ENCODE data around the gene MRPS34. TPM values are rescaled to one million over a fixed set of nuclear protein-coding genes. Genes with fewer than 3 reads are reported as not detected.
"Not testable (repeated sequence)": the region's sequence is repeated elsewhere in the genome, so short reads cannot be mapped to it uniquely, and the experiment has no call there.

Gene MRPS34
- 105 and 120 TPM in 2 replicates for total RNA-seq

DNA sequence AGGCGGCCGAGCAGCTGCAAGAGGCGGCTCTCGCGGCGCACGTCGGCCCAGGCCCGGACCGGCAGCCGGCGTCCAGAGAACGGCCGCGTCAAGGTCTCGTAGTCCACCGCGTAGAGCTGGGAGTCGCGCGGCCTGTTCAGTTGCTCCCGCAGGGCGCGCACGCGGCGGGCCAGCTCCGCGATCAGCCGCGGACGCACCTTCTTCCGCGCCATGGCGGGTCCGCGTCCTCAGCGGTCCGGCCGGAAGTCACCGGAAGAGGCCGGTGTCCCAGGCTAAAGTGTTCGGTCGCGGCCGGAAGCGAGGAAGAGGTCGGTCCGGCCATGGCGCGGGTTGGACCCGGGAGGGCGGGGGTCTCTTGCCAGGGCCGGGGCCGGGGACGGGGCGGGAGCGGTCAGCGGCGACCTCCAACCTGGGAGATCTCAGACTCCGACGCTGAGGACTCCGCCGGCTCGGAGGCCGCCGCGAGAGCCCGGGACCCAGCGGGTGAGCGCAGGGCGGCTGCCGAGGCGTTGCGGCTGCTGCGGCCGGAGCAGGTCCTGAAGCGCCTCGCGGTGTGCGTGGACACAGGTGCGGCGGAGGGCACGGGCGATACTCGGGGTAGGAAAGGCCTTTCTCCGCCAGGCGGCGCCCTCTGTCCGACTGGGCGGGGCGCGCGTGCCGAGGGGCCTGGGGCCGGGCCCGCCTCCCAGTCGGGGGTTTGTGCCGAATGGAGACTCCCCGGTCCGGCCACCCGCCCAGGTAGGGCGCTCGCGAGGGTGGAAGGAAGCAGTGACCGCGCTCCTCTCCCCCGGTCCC, at the start of gene MRPS34:
Gene MRPS34 (minus strand): TSS at position 227 of the 795 bp plus-strand sequence. CDS start 15 bp downstream, at position 212.
- no peak for DNase-seq (ENCODE audit: extremely low read depth, low read depth, low spot score)

DNA sequence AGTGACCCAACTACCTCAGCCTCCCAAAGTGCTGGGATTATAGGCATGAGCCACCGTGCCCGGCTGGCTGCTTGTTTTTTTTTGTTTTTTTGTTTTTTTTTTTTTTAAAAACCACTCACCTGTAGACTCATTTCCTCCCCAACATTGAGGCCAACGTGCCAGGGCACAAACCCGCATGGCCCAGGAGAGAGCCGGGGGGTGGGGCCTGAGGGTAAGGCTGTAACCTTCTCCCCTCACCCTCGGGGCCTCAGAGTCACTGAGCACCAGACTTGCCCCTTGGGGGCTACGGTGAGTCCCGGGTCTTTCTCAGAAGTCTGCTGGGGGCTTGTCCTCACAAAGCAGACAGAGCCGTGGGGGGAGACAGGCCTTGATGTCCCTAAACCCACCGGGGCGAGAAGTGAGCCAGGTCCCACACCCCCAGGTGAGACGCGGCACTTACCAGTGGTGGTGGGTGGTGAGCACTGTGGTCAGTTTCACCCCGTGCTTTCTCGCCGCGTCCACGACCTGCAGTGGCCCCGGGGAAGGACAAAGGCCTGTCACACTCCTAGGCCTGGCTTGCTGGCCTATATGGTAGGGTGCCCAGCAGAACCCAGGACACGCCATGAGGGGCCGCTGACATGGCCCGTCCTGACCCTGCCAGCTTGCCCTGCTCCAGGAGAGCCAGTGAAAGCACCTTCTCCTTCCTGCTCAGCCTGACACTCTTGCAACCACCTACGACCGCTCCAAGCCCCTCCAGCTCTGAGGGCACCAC, 49.1 kb upstream of the MRPS34 start:
- no peak for DNase-seq (ENCODE audit: extremely low read depth, low read depth, low spot score)

DNA sequence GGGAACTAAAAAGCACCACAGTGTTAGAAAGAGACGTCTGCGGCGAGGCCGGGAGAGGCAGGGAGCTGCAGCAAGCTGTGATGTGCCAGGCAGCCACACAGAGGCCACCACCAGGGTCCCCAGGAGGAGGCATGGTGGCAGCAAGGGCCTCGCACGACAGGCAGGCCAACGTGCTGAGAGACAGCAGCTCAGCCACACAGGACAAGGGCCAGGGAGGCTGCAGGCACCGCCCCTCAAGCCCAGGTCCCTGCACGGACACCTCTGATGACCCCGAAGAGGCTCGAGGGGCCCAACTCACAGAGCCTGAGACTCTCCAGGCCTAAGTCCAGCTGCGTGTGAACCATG, 48.0 kb upstream of the MRPS34 start:
- DNase-seq (ENCODE audit: extremely low read depth, low read depth, low spot score): no peak

DNA sequence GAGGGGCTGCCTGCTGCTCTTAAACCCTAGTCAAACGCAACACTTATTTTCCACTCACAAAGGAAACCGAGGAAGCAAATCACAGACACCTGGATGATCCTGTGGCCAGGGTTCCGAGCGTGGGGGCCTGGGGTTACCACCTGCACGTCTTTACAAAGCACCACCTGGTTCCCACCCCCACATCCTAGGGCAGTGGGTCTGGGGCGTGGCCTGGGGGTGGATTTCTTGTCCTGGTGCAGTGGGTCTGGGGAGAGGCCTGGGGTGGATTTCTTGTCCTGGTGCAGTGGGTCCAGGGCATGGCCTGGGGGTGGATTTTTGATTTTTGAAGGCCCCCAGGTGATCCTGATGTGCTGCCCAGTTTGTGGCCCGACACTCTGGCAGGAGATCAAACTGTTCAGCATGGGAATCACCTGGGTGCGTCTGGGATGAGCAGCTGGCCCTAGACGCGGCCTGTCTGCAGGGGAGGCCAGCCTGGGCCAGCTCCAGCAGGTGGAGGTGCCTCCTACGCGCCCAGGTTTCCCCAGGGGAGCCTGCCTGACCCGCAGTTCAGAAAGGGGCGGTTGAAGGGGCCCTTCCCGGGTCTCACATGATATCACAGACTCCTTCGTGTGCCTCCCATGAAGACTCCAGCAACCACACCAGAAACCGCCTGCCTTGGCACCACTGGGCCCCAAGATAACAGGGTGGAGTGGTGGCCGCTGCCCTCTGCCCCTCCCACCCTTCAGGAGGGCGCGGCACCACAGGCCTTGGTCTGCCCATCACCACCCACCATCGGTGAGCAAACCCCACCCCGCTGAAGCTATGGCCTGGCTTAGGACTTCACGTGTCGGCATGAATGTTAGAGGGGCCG, 47.4 kb upstream of the MRPS34 start:
- no peak for DNase-seq (ENCODE audit: extremely low read depth, low read depth, low spot score)

DNA sequence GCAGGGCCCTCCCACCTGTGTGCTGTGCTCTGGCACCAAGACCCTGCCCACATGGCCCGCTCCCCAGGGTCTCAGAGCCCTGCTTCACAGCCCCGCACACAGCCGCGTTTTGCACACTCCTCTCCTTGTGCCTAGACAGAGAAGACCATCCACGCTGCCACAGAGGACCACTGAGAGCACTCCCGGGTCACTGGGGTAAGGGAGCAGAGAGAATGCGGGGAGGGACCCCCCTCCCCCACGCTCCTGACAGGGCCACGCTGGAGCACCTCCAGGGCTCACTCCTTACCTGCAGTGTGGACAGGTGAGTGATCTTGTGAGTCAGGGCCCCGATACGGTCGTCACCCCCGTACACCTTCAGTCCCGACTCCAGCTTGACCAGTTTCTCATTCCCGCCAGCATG, 46.7 kb upstream of the MRPS34 start:
- DNase-seq (ENCODE audit: extremely low read depth, low read depth, low spot score): no peak

DNA sequence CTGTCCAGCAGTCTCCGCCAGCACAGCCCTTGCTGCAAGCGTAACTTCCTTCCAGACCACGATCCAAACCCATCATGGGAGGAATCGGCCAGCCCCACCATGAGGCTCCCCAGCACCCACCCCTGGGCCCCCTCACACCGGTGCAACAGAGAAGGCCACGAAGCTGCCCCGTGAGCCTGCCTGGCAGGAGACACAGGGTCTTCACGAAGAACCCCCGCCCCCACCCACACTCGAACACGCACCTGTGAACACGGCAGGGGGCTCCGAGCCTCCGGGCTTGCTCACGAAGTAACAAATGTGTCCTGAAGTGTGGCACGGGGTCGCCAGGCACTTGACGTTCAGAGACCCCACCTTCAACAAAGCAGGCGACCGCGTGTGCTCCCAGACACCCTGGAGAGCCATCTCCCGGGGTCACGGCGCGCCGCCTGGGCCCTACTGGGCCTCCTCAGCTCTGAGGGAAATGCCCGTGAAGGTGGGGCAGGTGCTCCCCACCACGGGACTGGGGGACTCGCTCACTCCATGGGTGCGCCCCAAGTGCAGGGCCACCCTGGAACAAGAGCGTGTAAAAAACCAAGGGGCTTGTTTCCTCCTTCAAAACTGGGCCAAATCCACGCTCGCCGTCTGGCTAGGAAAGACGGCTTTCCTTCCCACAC, 46.1 kb upstream of the MRPS34 start:
- DNase-seq (ENCODE audit: extremely low read depth, low read depth, low spot score): no peak

DNA sequence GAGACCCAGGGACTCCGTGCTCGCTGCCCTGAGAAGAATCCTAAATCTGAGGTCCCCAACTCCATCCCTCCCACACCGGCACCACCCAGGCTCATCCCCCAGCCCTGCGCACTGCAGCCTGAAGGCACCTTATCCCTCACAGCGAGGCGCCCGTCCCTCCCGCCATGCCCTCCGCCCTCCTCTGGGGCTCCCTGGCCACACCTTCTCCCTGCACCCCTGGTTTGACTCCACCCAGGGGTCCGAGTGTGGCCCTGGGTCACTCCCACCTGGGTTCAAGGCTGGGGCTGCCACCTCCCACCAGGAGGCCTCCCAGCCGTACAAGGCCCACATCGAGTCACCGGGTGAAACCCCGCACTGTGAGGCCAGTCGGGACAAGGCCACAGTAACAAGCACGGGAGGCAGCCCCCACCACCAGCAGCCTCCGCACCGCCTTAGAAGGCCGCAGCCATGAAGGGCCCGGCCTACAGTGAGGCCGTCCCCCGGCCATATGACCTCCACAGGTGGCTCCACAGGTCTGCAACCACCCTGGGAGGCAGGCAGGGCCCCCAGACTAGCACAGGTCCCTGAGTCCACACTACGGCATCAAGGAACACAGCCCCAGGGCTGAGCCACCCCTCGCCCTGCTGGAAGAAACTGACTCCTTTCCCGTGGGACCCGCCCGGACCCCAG, 45.4 kb upstream of the MRPS34 start:
- DNase-seq (ENCODE audit: extremely low read depth, low read depth, low spot score): no peak

DNA sequence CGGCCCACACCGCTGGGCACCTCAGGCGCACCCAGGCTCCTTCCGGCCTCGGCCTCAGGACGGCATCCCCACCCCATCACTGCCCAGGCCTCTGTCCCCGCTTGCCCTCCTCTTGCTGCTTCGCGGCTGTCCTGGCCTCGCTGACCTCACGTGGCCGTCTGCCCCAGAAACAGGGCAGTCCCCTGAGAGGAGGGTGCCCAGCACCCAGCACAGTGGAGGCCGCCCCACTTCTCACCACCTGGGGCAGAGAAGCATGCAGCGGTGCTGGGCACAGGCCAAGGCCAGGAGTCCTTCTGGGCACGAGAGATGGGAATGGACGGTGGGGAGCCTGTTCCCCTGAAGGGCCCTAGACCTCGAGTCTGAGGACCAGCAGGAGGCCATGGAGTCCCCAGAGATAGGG, 44.8 kb upstream of the MRPS34 start:
- DNase-seq (ENCODE audit: extremely low read depth, low read depth, low spot score): no peak

DNA sequence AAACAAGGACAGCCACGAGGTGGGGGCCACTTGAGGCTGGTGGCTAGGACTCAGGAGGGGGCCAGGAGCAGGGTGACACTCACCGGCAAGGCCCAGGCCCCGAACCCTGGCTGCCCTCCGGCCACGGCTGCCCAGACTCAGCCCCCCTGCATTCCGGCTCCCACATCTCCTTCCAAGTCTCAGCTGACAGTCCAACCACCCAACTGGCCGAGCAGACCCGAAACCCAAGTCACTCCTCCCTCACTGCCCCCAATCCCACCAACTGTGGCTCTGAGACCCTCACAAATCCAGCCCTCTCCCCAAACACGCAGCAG, 44.3 kb upstream of the MRPS34 start:
- DNase-seq (ENCODE audit: extremely low read depth, low read depth, low spot score): no peak

DNA sequence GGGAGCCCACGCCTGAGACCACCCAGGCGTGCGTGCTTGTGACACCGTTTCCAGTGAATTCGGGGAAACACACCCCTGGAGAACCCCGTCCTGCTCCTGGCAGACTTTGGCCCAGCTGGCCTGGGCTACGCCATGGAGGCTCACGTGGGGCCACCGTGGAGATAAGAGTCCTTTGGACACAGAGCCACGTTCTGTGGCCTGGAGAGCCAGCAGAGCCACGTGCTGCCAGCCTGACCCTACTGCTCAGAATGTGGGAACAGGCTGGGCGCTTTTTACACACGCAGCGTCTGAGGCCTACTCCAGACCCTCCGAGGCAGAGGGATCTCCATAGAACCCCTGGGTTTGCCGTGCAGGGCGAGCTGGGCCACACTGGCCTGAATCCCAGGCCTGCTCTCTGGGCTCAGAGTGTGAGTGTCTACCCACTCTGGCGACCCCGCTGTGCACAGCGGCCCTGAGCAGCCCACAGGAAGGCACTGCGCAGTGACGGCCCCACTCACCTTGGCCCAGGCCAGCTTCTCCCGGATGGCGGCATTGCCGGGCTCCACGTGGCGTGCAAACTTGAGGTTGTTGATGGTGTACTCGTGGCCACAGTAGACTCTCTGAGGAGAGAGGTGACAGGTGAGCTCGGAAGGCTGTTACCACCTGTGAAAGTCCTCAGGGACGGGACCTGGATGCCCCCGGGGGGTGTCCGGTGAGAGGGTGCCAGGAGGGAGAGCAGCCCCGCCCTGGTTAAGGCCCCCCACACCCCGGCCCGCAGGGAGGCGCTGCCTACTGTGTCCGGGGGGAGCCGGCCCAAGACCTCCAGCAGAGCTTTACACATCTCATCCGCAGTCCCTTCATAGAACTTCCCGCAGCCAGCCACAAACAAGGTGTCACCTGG, 43.7 kb upstream of the MRPS34 start:
- no peak for DNase-seq (ENCODE audit: extremely low read depth, low read depth, low spot score)

DNA sequence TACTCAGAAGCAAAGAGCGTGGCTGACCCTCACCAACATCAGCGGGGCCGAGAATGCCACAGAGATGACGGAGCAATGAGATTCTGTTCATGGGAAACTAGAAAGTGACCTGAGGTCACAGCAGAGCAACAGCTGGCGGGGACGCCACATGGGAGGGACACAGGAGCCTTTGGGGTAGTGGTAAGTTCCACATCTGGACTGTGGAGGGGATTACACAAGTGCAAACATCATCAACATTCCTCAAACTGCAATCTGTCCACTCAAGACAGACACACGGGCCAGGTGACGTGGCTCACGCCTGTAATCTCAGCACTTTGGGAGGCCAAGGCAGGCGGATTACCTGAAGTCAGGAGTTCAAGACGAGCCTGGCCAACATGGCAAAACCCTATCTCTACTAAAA, 42.5 kb upstream of the MRPS34 start:
- no peak for DNase-seq (ENCODE audit: extremely low read depth, low read depth, low spot score)

DNA sequence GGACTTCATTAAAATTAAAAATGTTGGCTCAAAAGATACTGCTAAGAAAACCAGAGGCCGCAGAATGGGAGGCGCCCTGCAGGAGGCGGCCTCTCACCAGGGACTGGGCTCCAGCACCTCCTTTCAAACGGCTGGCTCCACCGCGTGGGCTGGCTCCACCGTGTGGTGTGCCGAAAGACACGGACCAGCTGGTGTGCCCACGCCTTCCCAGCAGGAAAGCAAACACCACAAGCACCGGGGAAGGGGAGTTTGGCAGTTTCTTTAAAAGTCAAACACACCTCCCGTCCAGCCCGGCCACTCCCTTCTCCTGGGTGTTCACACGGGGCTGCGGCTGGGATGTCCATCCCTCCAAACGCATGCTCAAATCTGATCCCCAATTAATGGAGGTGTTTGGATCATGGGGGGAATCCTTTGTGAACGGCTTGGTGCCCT, 39.8 kb upstream of the MRPS34 start:
- no peak for DNase-seq (ENCODE audit: extremely low read depth, low read depth, low spot score)

DNA sequence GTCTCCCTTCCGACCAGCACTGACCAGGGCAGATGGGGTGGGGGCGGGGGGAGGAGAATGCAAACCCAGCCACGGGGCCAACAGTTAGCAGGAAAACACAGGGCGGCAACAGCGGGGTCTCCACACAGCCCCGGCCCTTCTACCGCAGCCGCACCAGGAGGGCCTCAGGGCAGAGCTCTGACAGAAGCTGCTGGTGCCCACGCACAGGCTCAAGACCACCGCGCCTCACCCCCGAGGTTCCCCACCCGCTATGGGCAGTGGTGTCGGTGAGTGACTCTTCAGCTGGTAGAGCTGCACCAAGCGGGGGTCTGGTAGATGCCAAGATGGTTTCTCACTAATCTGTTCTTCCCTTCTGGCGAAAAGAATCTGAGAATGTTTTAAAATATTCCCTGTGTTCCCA, 37.6 kb upstream of the MRPS34 start:
- DNase-seq (ENCODE audit: extremely low read depth, low read depth, low spot score): no peak

DNA sequence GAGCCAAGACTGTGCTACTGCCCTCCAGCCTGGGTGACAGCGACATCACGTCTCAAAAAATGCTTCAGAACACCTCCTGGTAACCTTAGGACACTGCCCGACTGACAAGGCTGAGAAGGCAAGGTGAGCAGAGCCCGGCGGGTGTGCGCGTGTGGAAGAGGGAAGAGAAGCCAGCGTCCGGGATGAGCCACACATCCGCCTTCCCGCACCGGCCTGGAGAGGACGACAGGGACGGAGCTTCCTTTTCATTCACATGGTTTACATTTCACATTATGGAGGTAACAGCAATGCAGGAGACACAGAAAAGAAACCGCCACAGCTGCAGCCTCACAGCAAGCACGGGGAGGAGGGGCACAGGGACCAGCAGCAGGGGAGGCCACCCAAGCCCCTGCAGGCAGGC, 37.2 kb upstream of the MRPS34 start:
- no peak for DNase-seq (ENCODE audit: extremely low read depth, low read depth, low spot score)

DNA sequence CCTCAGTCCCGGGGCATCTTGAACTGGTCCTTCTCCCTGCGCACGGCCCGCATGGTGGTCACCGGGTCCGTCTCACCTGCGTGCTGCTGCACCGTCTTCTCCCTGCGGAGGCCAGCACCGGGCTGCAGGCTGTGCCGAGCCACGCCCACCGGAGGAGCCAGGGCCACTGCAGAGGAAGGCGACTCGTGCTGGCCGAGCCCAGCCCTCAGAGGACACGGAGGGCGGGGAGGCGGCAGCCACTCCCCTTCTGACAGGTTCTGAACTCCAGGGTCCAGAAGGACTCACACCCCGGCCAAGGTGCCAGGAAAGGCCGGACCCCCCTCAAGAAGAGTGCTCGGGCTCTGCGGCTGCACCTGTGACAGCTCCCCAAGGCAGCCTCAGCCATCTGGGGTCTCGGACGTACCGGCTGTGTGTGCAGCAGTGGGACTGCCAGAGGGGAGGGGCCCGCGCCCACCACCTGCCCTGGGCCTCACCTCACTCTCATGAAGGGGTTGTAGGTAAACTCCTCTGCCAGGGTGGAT, 36.4 kb upstream of the MRPS34 start:
- no peak for DNase-seq (ENCODE audit: extremely low read depth, low read depth, low spot score)

DNA sequence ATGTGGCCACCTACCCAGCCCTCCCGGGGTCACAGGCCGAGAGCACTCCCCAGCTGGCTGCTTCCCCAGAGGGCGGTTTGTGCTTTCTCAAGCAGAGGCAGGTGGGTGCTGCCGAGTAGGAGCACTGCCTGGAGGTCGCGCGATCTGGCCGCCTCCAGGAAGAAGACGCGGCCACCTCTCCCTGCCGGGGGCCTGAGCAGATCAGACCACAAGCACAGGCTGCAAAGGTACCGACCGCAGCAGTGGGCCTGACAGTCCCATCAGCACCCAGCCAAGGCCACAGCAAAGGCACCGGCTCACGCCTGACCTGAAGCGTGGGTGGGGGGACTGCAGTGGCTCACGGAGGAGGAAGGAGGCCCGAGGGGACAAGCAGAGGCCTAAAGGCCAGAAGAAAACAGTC, 35.8 kb upstream of the MRPS34 start:
- DNase-seq (ENCODE audit: extremely low read depth, low read depth, low spot score): no peak

DNA sequence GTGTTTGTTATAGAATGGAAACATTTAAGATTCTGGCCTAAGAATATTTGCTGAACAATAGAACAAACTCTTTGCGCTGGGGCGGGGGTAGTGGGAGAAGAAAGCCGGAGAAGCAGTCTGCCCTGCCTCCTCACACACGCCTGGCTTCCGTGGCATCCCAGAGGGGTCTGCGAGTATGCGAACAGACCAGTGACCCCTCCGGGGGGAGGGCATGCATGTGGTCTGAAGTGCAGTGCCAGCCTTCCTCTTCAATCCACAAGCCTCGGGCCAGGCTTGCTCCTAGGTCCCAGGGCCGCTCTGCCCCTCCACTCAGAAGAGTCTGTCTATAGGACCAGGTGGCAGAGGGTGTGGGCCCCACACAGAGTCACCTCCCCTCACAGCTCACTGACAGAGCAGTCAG, 34.7 kb upstream of the MRPS34 start:
- no peak for DNase-seq (ENCODE audit: extremely low read depth, low read depth, low spot score)

DNA sequence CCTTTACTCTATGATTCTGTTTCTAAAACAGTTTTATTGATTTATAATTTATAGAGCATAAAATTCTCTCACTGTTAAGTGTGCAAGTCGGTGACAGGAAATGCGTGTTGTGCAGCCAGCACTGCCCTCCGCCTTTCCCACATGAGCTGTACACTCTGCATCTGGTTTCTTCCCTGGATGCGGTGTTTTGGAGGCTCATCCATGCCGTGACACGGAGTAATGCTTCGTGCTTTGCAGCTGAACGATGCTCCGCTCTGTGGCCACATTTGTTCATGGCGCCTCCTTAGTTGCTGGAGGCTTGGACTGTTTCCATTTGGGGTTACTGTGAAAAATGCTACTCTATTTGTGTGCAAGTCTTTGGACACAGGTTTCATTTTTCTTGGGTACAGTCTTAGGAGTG, 27.8 kb upstream of the MRPS34 start:
- no peak for DNase-seq (ENCODE audit: extremely low read depth, low read depth, low spot score)

DNA sequence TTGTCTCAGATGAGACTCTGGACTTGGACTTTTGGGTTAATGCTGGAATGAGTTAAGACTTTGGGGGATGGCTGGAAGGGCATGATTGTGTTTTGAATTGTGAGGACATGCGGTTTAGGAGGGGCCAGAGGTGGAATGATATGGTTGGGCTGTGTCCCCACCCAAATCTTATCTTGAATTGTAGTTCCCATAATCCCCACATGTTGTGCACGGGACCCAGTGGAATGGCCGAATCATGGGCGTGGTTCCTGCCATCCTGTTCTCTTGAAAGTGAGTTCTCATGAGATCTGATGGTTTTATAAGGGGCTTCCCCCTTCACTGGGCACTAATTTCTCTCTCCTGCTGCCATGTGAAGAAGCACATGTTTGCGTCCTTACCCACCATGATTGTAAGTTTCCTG, 26.3 kb upstream of the MRPS34 start:
- not testable (repeated sequence) for DNase-seq (ENCODE audit: extremely low read depth, low read depth, low spot score)

Measured in glomerular endothelial cell (primary cell).